ENCODE results near the gene ODAD4.
A peak's percentile ranks its signal among the peaks of the same experiment; 100 is the strongest.

ODAD4 gene

DNA sequence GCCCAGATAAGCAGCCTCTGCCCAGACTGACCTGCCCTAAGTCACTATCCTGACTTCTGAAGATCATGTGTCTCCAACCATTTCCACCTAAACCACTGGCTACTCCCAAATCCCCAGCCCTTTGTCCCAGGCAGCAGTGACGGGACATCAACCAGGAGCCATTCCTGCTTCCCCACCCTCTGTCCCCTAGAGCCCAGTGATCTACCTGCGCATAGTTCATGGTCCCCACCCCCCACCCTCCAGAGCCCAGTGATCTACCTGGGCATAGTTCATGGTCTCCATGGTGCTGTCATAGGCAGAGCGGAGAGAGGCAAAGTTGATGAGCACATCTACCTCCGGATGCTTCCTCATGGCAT lies 38.4 kb upstream of the ODAD4 start:
- no peak for ATAC-seq
- TF ChIP-seq PPARA (CRISPR knock-in tag; IDR thresholded peaks at IDR 0.05; ENCODE audit: borderline replicate concordance) (no peak), ESRRG (CRISPR knock-in tag; IDR thresholded peaks at IDR 0.05) (no peak), TOX (CRISPR knock-in tag; IDR thresholded peaks at IDR 0.05; ENCODE audit: borderline replicate concordance) (no peak), OSR1 (CRISPR knock-in tag; IDR thresholded peaks at IDR 0.05) (no peak), ZNF8 (CRISPR knock-in tag; IDR thresholded peaks at IDR 0.05) (no peak), ZNF565 (CRISPR knock-in tag; conservative IDR thresholded peaks at IDR 0.05; ENCODE audit: low read depth) (no peak)
- TF ChIP-seq, protein P1, sequence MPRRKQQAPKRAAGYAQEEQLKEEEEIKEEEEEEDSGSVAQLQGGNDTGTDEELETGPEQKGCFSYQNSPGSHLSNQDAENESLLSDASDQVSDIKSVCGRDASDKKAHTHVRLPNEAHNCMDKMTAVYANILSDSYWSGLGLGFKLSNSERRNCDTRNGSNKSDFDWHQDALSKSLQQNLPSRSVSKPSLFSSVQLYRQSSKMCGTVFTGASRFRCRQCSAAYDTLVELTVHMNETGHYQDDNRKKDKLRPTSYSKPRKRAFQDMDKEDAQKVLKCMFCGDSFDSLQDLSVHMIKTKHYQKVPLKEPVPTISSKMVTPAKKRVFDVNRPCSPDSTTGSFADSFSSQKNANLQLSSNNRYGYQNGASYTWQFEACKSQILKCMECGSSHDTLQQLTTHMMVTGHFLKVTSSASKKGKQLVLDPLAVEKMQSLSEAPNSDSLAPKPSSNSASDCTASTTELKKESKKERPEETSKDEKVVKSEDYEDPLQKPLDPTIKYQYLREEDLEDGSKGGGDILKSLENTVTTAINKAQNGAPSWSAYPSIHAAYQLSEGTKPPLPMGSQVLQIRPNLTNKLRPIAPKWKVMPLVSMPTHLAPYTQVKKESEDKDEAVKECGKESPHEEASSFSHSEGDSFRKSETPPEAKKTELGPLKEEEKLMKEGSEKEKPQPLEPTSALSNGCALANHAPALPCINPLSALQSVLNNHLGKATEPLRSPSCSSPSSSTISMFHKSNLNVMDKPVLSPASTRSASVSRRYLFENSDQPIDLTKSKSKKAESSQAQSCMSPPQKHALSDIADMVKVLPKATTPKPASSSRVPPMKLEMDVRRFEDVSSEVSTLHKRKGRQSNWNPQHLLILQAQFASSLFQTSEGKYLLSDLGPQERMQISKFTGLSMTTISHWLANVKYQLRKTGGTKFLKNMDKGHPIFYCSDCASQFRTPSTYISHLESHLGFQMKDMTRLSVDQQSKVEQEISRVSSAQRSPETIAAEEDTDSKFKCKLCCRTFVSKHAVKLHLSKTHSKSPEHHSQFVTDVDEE (CRISPR knock-in tag; IDR thresholded peaks at IDR 0.05) = no peak

DNA sequence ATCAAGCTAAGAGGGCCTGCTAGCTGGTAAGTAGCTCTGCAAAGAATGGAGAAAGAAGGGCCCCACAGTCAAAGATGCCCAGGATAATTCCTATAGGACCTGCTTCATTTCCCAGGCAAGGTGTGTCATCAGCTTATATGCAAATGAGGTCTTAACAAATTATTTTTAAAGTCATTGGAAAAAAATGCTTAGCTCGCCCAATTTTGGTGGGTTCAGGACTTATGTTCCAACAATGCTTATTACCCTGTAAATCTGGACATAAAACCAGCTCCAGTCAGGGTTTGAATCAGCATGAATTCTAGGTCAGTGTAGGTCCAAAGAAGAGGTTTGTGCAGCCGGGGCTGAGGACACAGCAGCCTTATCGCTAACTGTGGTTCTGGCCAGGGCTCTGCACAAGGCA lies 37.0 kb upstream of the ODAD4 start:
- TF ChIP-seq, protein P2, sequence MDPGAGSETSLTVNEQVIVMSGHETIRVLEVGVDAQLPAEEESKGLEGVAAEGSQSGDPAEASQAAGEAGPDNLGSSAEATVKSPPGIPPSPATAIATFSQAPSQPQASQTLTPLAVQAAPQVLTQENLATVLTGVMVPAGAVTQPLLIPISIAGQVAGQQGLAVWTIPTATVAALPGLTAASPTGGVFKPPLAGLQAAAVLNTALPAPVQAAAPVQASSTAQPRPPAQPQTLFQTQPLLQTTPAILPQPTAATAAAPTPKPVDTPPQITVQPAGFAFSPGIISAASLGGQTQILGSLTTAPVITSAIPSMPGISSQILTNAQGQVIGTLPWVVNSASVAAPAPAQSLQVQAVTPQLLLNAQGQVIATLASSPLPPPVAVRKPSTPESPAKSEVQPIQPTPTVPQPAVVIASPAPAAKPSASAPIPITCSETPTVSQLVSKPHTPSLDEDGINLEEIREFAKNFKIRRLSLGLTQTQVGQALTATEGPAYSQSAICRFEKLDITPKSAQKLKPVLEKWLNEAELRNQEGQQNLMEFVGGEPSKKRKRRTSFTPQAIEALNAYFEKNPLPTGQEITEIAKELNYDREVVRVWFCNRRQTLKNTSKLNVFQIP (CRISPR knock-in tag; IDR thresholded peaks at IDR 0.05; ENCODE audit: borderline replicate concordance, low read depth) = no peak
- no peak for TF ChIP-seq TCF4 (CRISPR knock-in tag; IDR thresholded peaks at IDR 0.05; ENCODE audit: borderline replicate concordance)
- TF ChIP-seq, protein P1 (CRISPR knock-in tag; IDR thresholded peaks at IDR 0.05) = no peak
- TF ChIP-seq ZC3H10 (CRISPR knock-in tag; IDR thresholded peaks at IDR 0.05) = no peak
- TF ChIP-seq CSDC2 (CRISPR knock-in tag; IDR thresholded peaks at IDR 0.05) = no peak
- TF ChIP-seq ISL1 (CRISPR knock-in tag; IDR thresholded peaks at IDR 0.05) = no peak
- no peak for TF ChIP-seq PPARA (CRISPR knock-in tag; IDR thresholded peaks at IDR 0.05; ENCODE audit: borderline replicate concordance)
- TF ChIP-seq SNAI2 (CRISPR knock-in tag; IDR thresholded peaks at IDR 0.05) = no peak
- no peak for TF ChIP-seq ZFP30 (CRISPR knock-in tag; IDR thresholded peaks at IDR 0.05)
- no peak for TF ChIP-seq ZNF8 (CRISPR knock-in tag; IDR thresholded peaks at IDR 0.05)
- TF ChIP-seq TOX (CRISPR knock-in tag; IDR thresholded peaks at IDR 0.05; ENCODE audit: borderline replicate concordance) = no peak
- no peak for TF ChIP-seq ZFP3 (CRISPR knock-in tag; IDR thresholded peaks at IDR 0.05)
- no peak for TF ChIP-seq RARB (CRISPR knock-in tag; IDR thresholded peaks at IDR 0.05)
- no peak for TF ChIP-seq ESRRG (CRISPR knock-in tag; IDR thresholded peaks at IDR 0.05)
- TF ChIP-seq, protein P3, sequence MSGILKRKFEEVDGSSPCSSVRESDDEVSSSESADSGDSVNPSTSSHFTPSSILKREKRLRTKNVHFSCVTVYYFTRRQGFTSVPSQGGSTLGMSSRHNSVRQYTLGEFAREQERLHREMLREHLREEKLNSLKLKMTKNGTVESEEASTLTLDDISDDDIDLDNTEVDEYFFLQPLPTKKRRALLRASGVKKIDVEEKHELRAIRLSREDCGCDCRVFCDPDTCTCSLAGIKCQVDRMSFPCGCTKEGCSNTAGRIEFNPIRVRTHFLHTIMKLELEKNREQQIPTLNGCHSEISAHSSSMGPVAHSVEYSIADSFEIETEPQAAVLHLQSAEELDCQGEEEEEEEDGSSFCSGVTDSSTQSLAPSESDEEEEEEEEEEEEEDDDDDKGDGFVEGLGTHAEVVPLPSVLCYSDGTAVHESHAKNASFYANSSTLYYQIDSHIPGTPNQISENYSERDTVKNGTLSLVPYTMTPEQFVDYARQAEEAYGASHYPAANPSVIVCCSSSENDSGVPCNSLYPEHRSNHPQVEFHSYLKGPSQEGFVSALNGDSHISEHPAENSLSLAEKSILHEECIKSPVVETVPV (CRISPR knock-in tag; IDR thresholded peaks at IDR 0.05) = no peak
- TF ChIP-seq ZNF565 (CRISPR knock-in tag; conservative IDR thresholded peaks at IDR 0.05; ENCODE audit: low read depth) = no peak
- no peak for TF ChIP-seq OSR1 (CRISPR knock-in tag; IDR thresholded peaks at IDR 0.05)
- no peak for ATAC-seq

DNA sequence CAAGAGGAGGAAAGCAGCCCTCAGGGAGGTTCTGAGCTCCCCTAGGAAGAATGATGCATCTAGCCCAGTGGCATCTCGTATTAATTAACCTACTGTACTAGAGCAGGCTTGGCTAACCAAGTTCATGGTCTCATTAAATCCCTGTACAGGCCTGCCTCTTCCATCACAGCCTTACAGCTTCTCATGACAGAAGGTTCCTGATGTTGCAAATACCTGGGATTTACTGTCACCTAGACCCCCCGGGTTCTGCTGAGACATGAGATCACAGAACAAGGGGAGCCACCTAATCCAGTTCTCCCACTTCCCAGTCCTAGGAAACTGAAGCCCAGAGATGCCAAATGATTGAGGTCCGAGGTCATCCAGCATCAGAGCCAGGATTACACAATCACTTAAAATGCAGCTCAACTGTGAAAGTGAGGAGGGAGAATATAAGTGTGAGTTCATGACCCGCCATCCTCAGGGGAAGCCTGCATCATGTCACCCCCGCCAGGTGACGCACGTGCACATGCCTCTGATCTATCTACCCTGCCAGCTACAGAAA lies 35.6 kb upstream of the ODAD4 start:
- peak; percentile 89 for ATAC-seq
- peak; percentile 76 for TF ChIP-seq TCF4 (CRISPR knock-in tag; IDR thresholded peaks at IDR 0.05; ENCODE audit: borderline replicate concordance)
- TF ChIP-seq, protein P1 (CRISPR knock-in tag; IDR thresholded peaks at IDR 0.05) = peak; percentile 31; the same call in 1 of the 2 replicates
- TF ChIP-seq CSDC2 (CRISPR knock-in tag; IDR thresholded peaks at IDR 0.05) = peak; percentile 32; the same call in 1 of the 2 replicates
- TF ChIP-seq ARNTL (CRISPR knock-in tag; IDR thresholded peaks at IDR 0.05; ENCODE audit: borderline replicate concordance, low read depth) = no peak
